GM19397 (cell line): ENCODE results near the gene PTPRE.
"Not testable (repeated sequence)": the region's sequence is repeated elsewhere in the genome, so short reads cannot be mapped to it uniquely, and the experiment has no call there.

ENCODE experiments used
- ATAC-seq: cut with Tn5 transposase; IDR thresholded peaks from one replicate; pipeline ENCODE4 v1.9.1; 2021; ENCODE audit warnings: mild to moderate bottlenecking, moderate library complexity; ENCODE audit not compliant: unreplicated experiment

Gene PTPRE

DNA sequence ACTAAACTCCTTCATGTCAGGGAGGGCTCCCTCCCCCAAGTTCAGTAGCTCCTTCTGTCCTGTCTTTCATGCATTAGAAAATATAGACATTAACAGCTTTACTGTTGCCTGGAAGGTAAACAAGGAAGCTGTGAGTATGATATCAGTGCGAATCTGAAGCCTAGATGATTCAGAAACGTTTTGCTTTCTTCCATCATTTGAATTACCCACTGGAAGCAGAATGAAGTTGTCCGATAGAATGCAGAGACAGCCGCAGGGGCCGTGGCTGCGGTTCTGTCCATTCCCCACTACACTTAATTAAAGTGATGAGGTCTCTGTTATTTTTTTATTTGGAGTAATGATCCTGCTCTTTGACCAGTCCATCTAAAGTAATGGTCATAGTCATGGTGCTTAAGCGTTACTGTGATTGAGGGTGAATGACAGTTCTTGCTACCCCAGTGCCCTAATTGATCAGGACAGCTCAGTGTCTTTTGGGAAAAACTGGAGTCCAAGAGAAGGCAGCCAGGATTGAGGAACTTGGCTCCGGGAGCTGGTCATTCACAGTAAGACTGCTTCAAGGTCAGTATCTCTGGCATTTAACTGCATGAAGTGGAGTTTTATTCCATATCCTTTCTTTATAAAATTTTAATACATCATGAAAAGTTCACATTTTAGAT is 69.9 kb downstream of the PTPRE start:
- no peak for ATAC-seq

DNA sequence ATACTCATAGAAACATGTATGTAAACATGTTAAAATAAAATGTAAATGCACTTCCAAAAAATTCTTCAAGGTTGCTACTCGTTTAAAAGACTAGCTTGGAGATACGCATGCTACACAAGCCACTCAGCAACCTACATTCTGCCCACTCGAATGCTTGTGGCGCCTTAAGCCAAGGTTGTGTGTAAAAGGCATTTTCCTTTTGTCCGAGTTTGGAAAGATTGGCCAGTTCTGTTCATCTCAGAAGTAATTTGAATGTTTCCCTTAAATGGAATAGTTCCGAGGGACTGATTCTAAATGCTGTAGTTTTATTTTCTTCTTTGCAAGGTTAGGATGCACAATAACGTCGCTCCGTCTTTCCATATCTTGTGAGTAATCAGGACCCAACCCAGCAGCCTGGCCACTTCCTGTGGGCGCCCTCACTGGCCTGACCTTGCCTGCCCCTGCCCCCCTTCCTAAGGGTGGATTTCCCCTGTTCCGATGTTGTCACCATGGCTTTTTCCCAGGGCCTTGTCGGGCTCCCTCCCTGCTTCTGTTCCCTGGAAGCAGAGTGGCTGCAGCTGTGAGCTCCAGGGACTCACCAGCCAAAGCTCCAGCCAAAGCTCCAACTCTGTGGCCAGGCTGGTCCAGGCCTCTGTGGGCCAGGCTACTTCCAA is 70.6 kb downstream of the PTPRE start:
- ATAC-seq = no peak

DNA sequence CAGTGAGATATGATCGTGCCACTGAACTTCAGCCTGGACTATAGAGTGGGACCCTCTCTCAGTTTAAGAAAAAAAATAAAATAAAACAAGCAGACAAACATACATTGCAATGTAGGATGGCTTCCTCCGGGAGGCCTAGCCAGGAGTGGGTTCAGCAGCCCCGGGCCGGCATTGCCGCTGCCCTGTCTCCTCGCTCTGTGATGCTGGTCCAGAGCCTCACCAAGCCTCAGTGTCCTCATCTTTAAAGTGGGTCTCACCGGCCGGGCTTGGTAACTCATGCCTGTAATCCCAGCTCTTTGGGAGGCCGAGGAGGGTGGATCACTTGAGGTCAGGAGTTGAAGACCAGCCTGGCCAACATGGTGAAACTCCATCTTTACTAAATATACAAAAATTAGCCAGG is 71.6 kb downstream of the PTPRE start:
- no peak for ATAC-seq

DNA sequence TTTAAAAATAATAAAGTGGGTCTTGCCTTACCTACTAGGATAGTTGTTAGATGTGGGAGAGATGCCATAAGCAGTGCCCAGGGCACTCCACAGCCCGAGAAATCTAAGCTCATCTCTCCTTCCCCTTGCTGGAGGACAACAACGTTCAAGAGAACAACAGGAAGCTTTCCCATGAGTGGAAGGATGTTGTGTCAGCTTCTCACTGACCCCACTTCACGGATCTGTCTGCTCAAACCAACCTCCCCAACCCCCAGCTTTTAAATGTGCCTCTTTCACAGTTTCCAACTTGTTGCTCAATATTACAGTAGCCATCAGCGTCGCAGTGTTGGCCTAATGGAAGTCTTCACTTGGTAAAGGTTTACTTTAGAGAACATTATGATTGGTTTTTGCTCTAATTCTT is 72.1 kb downstream of the PTPRE start:
- no peak for ATAC-seq

- ATAC-seq = no peak
Observed at GRCh38 chr10:127979566-127979965, 72.7 kb downstream of the PTPRE start.

- no peak for ATAC-seq
Observed at GRCh38 chr10:127980898-127981297, 74.0 kb downstream of the PTPRE start.

- no peak for ATAC-seq
Observed at GRCh38 chr10:127982601-127983000, 75.7 kb downstream of the PTPRE start.

- ATAC-seq = no peak
Observed at GRCh38 chr10:127983344-127984100, 76.6 kb downstream of the PTPRE start.

DNA sequence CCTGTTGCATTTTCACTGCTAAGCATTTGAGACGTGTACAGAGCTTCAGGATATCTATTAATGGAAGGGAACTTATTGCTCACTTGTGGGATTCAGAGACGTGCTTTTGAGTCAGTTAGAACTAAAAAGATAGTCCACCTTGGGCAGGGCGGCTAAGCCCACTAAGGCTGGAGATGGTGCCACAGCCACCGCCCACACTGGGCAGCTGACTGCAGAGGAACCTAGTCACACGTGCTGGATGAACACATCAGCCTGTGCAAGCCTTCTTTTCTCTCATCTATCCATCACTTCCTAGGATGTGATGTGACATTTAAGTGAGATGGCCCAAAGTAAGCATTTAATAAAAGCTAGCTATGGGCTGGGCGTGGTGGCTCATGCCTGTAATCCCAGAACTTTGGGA is 78.0 kb downstream of the PTPRE start:
- no peak for ATAC-seq

DNA sequence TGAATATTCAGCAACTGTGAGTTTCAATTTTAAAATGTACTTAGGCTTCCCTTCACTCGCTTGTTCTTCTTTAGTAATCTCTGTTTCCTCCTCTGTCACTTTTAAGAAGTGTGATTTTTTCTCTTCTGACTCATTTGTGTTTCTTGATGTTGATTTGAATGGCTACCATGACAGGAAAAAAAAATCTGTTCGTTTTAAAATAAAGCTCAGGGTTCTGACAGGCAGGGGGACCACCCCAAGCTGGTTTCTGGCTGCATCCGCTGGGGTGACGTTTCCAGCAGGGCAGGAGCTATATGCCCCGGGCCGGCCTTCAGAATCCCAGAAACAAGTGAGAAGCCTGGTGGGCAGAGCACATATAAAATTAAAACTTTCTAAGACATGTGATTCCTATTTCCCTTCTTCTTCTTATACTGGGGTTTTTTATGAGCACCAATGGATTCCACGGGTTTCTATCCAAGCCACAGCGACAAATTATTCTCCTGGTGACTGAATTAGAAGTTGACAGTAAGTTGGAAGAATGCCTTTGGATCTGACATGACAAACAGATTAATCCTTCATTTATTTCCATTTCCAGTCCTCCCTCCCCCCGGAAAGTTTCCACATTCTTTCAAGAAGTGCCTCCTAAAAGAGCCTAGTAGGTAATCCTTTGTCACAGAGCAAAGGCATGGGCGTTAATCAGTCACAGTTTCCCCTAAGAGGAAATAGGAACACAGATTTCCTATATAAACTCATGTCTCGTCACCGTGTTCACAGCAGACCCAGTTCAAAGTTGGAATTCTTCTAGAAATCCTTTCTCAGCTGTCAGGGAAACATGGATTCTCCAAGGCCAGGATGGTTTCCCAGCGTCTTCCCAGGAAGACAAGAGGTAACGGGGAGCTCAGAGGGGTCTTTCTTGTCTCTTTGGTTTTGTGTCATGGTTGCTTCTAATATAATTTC is 79.9 kb downstream of the PTPRE start:
- ATAC-seq = no peak

- ATAC-seq = no peak
Observed at GRCh38 chr10:127987467-127988380, 80.8 kb downstream of the PTPRE start.

- no peak for ATAC-seq
Observed at GRCh38 chr10:127989481-127990012, 82.6 kb downstream of the PTPRE start.

- ATAC-seq = not testable (repeated sequence)
Observed at GRCh38 chr10:127990132-127990788, 83.4 kb downstream of the PTPRE start.

DNA sequence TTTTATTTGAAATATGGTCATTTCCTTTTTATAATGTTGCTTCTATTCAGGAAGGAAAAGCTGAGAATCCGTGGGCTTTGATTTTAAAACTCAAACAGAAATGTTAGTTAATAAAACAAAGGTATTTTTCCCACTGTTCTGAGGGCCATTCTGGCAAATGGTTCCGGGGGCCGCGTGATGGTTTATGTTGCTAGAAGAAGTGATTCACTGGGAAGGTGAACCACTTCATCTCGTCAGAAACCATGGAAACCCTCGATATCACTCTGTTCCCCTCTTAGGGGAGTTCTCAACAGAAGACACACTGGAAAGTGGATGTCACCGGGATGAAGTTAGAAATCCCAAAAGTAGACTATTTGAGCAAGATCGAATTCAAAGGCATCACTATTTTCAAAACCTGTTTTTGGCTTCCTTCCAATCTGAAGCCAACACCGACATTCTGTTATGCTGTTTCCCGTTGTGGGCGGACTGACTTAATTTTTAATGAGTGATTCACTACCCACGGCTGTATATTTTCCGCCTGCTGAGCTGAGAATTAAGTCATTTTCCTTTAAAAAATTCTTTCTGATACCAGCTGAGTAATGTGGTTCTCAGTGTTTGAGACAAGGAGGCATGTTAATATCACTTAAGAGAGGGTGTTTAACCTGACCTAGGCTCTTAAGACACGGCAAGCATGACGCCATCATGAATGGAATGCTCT is 84.1 kb downstream of the PTPRE start:
- no peak for ATAC-seq

GRCh38 chr10:127991543-127992255 is 84.8 kb downstream of the PTPRE start:
- no peak for ATAC-seq

GRCh38 chr10:127992376-127992775 is 85.5 kb downstream of the PTPRE start:
- no peak for ATAC-seq

DNA sequence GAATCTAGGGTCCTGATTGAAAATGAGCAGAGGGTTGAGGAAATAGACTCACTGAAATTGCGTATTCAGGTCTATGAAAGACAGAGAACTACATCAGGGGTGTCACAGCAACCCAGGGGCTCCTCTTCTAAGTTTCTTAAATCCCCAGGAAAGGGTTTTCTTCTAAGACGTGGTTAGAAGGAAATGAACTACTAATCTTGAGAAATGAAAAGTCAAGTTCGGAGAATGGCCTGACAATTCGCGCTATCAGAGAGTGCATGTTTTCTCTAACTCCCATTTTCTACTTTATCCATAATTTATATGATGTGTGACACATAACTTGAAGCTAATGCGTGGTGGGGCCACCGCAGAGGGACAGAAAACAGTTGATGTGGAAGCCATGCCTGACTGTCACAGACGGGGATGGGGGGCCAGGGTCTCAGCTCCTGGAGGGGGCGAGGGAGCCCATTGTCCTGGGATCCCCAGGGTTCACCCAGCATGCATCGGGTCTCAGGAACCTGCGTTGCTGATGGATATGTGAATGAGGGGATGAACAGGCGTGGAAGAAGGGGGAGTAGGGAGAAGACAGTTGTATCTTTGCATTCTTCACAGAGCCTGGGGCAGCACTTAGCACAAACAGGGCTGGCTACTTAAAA is 86.3 kb downstream of the PTPRE start:
- ATAC-seq = no peak
